Hepatic stellate cell (primary cell): ENCODE measurements around the gene COL25A1.

Source experiments
- DNase-seq: peaks from one replicate; pipeline ENCODE4 v3.0.0; 2011; ENCODE audit warnings: low spot score

Gene COL25A1

GRCh38 chr4:109291707-109292238 is 10.7 kb downstream of the COL25A1 start:
- DNase-seq = no peak

GRCh38 chr4:109290918-109291317 is 11.5 kb downstream of the COL25A1 start:
- DNase-seq = no peak

GRCh38 chr4:109278594-109279031 is 23.8 kb downstream of the COL25A1 start:
- no peak for DNase-seq

GRCh38 chr4:109276482-109277095 is 25.9 kb downstream of the COL25A1 start:
- no peak for DNase-seq

- no peak for DNase-seq
Observed at GRCh38 chr4:109275066-109275745, 27.3 kb downstream of the COL25A1 start.

GRCh38 chr4:109266891-109267290 is 35.6 kb downstream of the COL25A1 start:
- no peak for DNase-seq

GRCh38 chr4:109266236-109266635 is 36.2 kb downstream of the COL25A1 start:
- DNase-seq = no peak

- no peak for DNase-seq
Observed at GRCh38 chr4:109263721-109264120, 38.7 kb downstream of the COL25A1 start.

- no peak for DNase-seq
Observed at GRCh38 chr4:109256818-109257217, 45.6 kb downstream of the COL25A1 start.

- no peak for DNase-seq
Observed at GRCh38 chr4:109254845-109255244, 47.6 kb downstream of the COL25A1 start.

- no peak for DNase-seq
Observed at GRCh38 chr4:109251396-109251795, 51.1 kb downstream of the COL25A1 start.

GRCh38 chr4:109248322-109248900 is 54.0 kb downstream of the COL25A1 start:
- DNase-seq = no peak

- DNase-seq = no peak
Observed at GRCh38 chr4:109243871-109244270, 58.6 kb downstream of the COL25A1 start.

GRCh38 chr4:109238746-109239145 is 63.7 kb downstream of the COL25A1 start:
- no peak for DNase-seq

GRCh38 chr4:109235683-109236082 is 66.8 kb downstream of the COL25A1 start:
- DNase-seq = no peak

GRCh38 chr4:109234596-109234995 is 67.9 kb downstream of the COL25A1 start:
- DNase-seq = no peak

- no peak for DNase-seq
Observed at GRCh38 chr4:109233570-109233969, 68.9 kb downstream of the COL25A1 start.

GRCh38 chr4:109232681-109233080 is 69.8 kb downstream of the COL25A1 start:
- no peak for DNase-seq

GRCh38 chr4:109231331-109231730 is 71.1 kb downstream of the COL25A1 start:
- no peak for DNase-seq

- no peak for DNase-seq
Observed at GRCh38 chr4:109229028-109229427, 73.4 kb downstream of the COL25A1 start.

- no peak for DNase-seq
Observed at GRCh38 chr4:109218288-109218687, 84.2 kb downstream of the COL25A1 start.

GRCh38 chr4:109216085-109216696 is 86.3 kb downstream of the COL25A1 start:
- DNase-seq = no peak

GRCh38 chr4:109215506-109215905 is 87.0 kb downstream of the COL25A1 start:
- no peak for DNase-seq
